Fibroblast of lung (primary cell): Measurements from ENCODE around the gene OXLD1.
"Not testable (repeated sequence)": the region's sequence is repeated elsewhere in the genome, so short reads cannot be mapped to it uniquely, and the experiment has no call there.

Source experiments
- EZH2 ChIP-seq: IDR thresholded peaks from 2 replicates; pipeline ENCODE4 v1.5.1; 2012; ENCODE audit warnings: low read length, control low read depth, mild to moderate bottlenecking; ENCODE audit errors: missing control alignments
- TF ChIP-seq, protein P1 (sequence below), 2 donors: IDR thresholded peaks in 1 of 2; conservative IDR thresholded peaks in 1 of 2; 1 replicate in 1 of 2; 2 replicates in 1 of 2; pipeline ENCODE4 v1.5.1; 2011 to 2012; ENCODE audit warnings: low read length in 2 of 2, control low read depth in 1 of 2, inconsistent platforms in 1 of 2, low read depth in 1 of 2, mild to moderate bottlenecking in 1 of 2

DNA sequence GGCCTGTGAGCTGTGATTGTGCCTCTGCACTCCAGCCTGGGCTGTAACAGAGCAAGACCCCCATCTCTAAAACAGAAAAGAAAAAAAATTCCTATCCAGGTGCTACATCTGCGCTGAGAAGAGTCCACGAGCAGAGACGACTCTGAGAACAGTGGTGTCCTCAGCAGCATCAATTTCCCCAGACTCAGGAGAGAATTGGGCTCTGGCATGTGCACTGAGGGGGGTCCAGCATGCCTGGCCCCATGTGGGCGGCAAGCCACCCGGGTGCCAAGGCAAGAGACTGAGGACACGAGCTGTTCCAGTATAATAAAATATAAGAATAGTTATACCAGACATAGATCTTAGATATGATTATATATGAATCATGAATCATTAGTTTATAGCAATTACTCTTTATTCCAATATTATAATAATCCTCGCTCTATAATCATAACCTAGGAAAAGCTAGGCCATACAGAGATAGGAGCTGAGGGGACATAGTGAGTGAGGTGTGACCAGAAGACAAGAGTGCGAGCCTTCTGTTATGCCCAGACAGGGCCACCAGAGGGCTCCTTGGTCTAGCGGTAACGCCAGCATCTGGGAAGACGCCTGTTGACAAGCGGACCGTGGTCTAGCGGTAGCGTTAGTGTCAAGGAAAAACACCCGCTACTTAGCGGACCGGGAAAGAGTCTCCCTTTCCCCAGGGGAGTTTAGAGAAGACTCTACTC, 9.3 kb upstream of the OXLD1 start:
- TF ChIP-seq, protein P1, sequence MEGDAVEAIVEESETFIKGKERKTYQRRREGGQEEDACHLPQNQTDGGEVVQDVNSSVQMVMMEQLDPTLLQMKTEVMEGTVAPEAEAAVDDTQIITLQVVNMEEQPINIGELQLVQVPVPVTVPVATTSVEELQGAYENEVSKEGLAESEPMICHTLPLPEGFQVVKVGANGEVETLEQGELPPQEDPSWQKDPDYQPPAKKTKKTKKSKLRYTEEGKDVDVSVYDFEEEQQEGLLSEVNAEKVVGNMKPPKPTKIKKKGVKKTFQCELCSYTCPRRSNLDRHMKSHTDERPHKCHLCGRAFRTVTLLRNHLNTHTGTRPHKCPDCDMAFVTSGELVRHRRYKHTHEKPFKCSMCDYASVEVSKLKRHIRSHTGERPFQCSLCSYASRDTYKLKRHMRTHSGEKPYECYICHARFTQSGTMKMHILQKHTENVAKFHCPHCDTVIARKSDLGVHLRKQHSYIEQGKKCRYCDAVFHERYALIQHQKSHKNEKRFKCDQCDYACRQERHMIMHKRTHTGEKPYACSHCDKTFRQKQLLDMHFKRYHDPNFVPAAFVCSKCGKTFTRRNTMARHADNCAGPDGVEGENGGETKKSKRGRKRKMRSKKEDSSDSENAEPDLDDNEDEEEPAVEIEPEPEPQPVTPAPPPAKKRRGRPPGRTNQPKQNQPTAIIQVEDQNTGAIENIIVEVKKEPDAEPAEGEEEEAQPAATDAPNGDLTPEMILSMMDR (conservative IDR thresholded peaks at IDR 0.05 in 1 of 2, IDR thresholded peaks at IDR 0.05 in 1 of 2; ENCODE audit: low read depth in 1 of 2, low read length in 2 of 2): peak; percentile 39 to 53
- not testable (repeated sequence) for TF ChIP-seq EZH2
